PC-3 (cell line): ENCODE results near the gene ADARB2.

Experiments used
- CTCF ChIP-seq: fragments of 300-600 bp; sonication (generic); conservative IDR thresholded peaks from 2 replicates; pipeline ENCODE4 v1.5.1; 2017; ENCODE audit warnings: antibody characterized with exemption, low read depth, mild to moderate bottlenecking, low read length
- EZH2 ChIP-seq: fragments of 300-600 bp; sonication (generic); IDR thresholded peaks from one replicate; pipeline ENCODE4 v1.6.1; 2017; ENCODE audit warnings: antibody characterized with exemption, mild to moderate bottlenecking, low read length; ENCODE audit not compliant: unreplicated experiment
- EZH2phosphoT487 ChIP-seq: fragments of 300-600 bp; sonication (generic); IDR thresholded peaks from 2 replicates; pipeline ENCODE4 v1.6.1; 2018; ENCODE audit warnings: mild to moderate bottlenecking, antibody characterized with exemption, low read length, borderline replicate concordance

- no peak for TF ChIP-seq CTCF
- no peak for TF ChIP-seq EZH2phosphoT487
- TF ChIP-seq EZH2: no peak
Measured at GRCh38 chr10:1409392-1409791, 327.9 kb downstream of the ADARB2 start.
